ENCODE data around the gene PSORS1C2. TPM values are rescaled to one million over a fixed set of nuclear protein-coding genes. Genes with fewer than 3 reads are reported as not detected.

PSORS1C2 gene
- total RNA-seq, 1 donor from 2014 or later: 0.38 TPM

DNA sequence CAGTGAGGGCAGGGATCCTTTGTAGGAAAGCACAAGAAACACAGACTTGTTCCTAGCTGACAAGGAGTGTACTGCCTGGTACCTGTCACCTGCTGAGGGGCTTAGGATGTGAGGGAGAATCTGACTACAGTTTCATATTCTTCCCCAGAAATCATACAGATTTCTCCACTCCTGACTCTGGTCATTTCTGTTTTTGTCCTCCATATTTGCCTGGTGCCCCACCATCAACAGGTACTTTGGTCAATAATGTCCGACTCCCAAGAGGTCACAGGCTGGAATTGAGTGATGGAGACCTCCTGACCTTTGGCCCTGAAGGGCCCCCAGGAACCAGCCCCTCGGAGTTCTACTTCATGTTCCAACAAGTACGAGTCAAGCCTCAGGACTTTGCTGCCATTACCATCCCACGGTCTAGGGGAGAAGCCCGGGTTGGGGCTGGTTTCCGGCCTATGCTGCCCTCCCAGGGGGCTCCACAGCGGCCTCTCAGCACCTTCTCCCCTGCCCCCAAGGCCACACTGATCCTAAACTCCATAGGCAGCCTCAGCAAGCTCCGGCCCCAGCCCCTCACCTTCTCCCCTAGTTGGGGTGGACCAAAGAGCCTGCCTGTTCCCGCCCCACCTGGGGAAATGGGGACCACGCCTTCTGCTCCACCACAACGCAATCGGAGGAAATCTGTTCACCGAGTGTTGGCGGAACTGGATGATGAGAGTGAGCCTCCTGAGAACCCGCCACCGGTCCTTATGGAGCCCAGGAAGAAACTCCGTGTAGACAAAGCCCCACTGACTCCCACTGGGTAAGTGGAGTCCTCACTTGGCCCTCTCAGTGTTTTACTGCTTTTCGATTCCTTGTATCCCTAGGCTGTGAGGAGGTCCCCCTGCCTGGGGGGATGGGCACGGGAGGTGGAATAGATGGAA is 22.6 kb upstream of the PSORS1C2 start:
- Mint-ChIP-seq H3K27me3 (ENCODE audit: unreplicated experiment) (peaks cover 4% of the 10 kb centered on the region), H3K27ac (ENCODE audit: unreplicated experiment) (no peak overlapping the region), H3K4me1 (ENCODE audit: unreplicated experiment) (peaks cover 2% of the 10 kb centered on the region), H3K4me3 (ENCODE audit: unreplicated experiment) (no peak overlapping the region), H3K9me3 (ENCODE audit: unreplicated experiment) (no peaks in the 10 kb centered on the region), H3K36me3 (ENCODE audit: low read depth, unreplicated experiment) (no peaks in the 10 kb centered on the region)
- TF ChIP-seq, protein P1, sequence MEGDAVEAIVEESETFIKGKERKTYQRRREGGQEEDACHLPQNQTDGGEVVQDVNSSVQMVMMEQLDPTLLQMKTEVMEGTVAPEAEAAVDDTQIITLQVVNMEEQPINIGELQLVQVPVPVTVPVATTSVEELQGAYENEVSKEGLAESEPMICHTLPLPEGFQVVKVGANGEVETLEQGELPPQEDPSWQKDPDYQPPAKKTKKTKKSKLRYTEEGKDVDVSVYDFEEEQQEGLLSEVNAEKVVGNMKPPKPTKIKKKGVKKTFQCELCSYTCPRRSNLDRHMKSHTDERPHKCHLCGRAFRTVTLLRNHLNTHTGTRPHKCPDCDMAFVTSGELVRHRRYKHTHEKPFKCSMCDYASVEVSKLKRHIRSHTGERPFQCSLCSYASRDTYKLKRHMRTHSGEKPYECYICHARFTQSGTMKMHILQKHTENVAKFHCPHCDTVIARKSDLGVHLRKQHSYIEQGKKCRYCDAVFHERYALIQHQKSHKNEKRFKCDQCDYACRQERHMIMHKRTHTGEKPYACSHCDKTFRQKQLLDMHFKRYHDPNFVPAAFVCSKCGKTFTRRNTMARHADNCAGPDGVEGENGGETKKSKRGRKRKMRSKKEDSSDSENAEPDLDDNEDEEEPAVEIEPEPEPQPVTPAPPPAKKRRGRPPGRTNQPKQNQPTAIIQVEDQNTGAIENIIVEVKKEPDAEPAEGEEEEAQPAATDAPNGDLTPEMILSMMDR (IDR thresholded peaks at IDR 0.05; ENCODE audit: unreplicated experiment): no peak
- DNase-seq (ENCODE audit: low spot score): no peak

DNA sequence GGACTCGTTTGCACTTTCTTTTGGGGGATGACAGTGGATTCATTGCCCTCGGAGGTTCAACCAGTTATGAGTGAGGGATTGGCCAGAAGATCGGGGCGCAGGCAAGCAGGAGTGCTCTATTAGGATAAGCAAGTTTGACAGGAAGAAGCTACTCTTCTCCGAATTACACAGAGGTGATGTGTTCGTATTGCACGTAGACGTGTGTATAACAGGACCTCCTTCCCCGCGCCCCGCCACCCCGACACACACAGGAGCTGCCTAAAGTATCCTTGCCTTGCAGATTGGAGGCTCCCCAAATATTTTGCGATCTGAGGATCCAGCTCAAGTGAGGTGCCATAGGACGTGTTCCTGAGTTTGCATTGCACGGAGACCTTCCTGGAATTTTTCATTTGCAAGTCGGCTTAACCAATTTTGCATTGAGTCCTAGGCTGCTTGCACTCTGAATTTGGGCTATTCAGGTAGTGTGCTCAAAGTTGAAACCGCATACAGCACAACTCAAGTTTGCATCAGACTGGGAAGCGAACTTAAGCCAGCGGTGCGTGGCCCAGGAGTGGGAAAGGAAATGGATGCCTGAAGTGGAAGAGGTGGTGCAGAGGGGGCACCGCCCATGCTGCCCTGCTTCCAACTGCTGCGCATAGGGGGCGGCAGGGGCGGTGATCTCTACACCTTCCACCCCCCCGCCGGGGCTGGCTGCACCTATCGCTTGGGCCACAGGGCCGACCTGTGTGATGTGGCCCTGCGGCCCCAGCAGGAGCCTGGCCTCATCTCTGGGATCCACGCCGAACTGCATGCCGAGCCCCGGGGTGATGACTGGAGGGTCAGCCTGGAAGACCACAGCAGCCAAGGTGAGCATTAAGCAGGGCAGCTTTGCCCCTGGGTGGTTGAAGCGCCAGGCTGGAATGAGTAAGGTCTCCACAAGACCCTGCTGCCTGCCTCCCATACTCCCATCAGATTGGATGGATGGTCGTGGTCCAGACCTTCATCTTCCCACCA is 20.3 kb upstream of the PSORS1C2 start:
- DNase-seq (ENCODE audit: low spot score): no peak
- H3K27me3 Mint-ChIP-seq (ENCODE audit: unreplicated experiment): peaks cover 4% of the 10 kb centered on the region
- H3K4me3 Mint-ChIP-seq (ENCODE audit: unreplicated experiment): peak overlapping the region; percentile 97
- peak overlapping the region; percentile 92 for H3K27ac Mint-ChIP-seq (ENCODE audit: unreplicated experiment)
- H3K9me3 Mint-ChIP-seq (ENCODE audit: unreplicated experiment): no peaks in the 10 kb centered on the region
- peaks cover 3% of the 10 kb centered on the region for H3K36me3 Mint-ChIP-seq (ENCODE audit: low read depth, unreplicated experiment)
- H3K4me1 Mint-ChIP-seq (ENCODE audit: unreplicated experiment): peaks cover 2% of the 10 kb centered on the region
- TF ChIP-seq, protein P1 (IDR thresholded peaks at IDR 0.05; ENCODE audit: unreplicated experiment): no peak

DNA sequence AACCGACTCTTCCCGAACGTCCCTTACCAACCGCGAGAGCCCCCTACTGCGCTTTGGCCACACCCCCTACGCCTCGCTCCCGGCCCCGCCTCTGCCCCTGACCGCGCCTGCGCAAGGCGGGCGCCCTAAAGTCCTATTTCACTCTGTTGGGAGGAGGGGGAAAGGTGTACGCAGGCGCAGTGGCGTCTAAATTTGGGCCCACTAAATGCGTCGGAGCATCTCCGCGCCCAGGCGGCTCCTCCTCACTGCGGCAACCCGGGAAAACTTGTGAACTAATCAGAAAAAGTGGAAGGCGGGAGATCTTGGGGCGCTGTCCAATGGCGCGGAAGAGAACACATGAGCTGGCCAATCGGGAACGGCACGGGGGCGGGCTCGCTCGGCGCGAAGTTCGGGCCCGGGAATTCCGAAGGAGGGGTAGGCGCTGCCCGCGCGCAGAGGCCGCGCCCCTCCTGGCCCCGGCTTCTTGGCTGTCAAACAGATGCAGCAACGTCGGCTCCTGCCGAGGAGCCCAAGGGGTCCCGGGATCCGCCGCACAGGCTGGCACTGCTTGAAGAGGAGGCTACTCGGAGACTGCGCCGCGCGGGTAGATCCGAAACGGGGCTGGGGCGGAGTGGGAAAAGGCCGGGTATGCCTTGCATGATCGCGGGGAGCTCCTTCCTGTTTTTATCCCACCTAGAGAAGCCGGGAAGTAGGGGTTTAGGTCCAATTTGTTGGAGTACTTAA is 19.4 kb upstream of the PSORS1C2 start, which contains the start of gene TCF19:
TCF19 (plus strand) TSS at position 450 of the 723 bp plus-strand sequence. CDS start 881 bp downstream, outside the sequence.
- TF ChIP-seq, protein P1 (IDR thresholded peaks at IDR 0.05; ENCODE audit: unreplicated experiment): no peak

DNA sequence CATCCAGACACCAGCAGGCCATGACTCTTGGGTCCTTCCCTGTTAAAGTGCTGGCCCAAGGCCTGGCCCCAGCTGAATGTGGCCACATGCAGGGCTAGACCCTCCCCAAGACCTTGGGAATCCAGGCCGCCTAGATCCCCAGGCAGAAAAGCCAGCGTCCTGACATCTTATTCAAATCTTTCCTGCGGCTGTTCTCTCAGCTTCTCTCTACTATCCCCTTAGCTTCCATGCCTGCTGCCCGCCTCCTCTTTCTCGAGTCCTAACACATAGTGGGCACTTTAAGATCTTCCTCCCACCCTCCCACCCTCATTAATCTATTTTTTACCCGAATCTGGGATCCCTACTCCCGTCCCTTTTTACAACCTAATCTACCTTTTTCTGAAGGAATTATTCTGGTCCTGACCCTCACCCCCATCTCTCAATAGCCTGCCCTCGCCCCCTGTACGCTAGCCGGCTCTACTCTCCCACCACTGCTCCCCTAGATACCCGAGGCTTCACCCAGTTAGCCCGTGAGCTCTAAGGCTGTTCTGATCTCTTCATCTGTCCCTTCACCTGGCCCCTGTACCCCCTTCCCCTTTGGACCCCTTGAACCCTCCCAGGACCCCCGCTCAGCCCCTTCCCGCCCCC is 18.8 kb upstream of the PSORS1C2 start, which contains the start of gene CCHCR1:
CCHCR1 (minus strand) TSS at position 290 of the 627 bp plus-strand sequence; CDS start at position 88, 202 bp downstream.
- Mint-ChIP-seq H3K27me3 (ENCODE audit: unreplicated experiment) (peaks cover 4% of the 10 kb centered on the region), H3K4me1 (ENCODE audit: unreplicated experiment) (peaks cover 2% of the 10 kb centered on the region)
- no peak for DNase-seq (ENCODE audit: low spot score)

More for the DNA sequence above, 19.4 kb upstream of the PSORS1C2 start, which contains the start of gene TCF19:
- Mint-ChIP-seq H3K27me3 (ENCODE audit: unreplicated experiment) (peaks cover 4% of the 10 kb centered on the region), H3K4me3 (ENCODE audit: unreplicated experiment) (peak within 1 kb of the TSS; percentile 97), H3K4me1 (ENCODE audit: unreplicated experiment) (peaks cover 2% of the 10 kb centered on the region), H3K27ac (ENCODE audit: unreplicated experiment) (peak within 1 kb of the TSS; percentile 92), H3K9me3 (ENCODE audit: unreplicated experiment) (no peaks in the 10 kb centered on the region), H3K36me3 (ENCODE audit: low read depth, unreplicated experiment) (peaks cover 3% of the 10 kb centered on the region)
- DNase-seq (ENCODE audit: low spot score): peak; percentile 95

More for the DNA sequence above, 18.8 kb upstream of the PSORS1C2 start, which contains the start of gene CCHCR1:
- Mint-ChIP-seq H3K9me3 (ENCODE audit: unreplicated experiment) (no peaks in the 10 kb centered on the region), H3K27ac (ENCODE audit: unreplicated experiment) (peak within 1 kb of the TSS; percentile 92), H3K36me3 (ENCODE audit: low read depth, unreplicated experiment) (peaks cover 3% of the 10 kb centered on the region), H3K4me3 (ENCODE audit: unreplicated experiment) (peak within 1 kb of the TSS; percentile 97)
- TF ChIP-seq, protein P1 (IDR thresholded peaks at IDR 0.05; ENCODE audit: unreplicated experiment): no peak

Measured in endothelial cell (in vitro differentiated cells).